Liver (tissue), 3 donors: ENCODE results near the gene RPS6KC1.

Experiments
- ATF3 ChIP-seq: IDR thresholded peaks from 2 replicates; pipeline ENCODE4 v1.6.1; 2016; ENCODE audit warnings: antibody characterized with exemption
- CTCF ChIP-seq: fragments of 150-350 bp; IDR thresholded peaks from 2 replicates; pipeline ENCODE4 v1.5.1; 2017; ENCODE audit warnings: improper control_type of control experiment, low read depth, low read length; ENCODE audit not compliant: missing input control
- FOXA1 ChIP-seq: IDR thresholded peaks from 2 replicates; pipeline ENCODE4 v1.6.1; 2016; ENCODE audit warnings: antibody characterized with exemption
- GABPA ChIP-seq, 2 donors: IDR thresholded peaks in 1 of 2; conservative IDR thresholded peaks in 1 of 2; 2 replicates each; pipeline ENCODE4 v1.6.1; 2016; ENCODE audit warnings: antibody characterized with exemption in 2 of 2, mild to moderate bottlenecking in 1 of 2, moderate library complexity in 1 of 2
- MAX ChIP-seq: IDR thresholded peaks from 2 replicates; pipeline ENCODE4 v1.6.1; 2016; ENCODE audit warnings: antibody characterized with exemption
- REST ChIP-seq: IDR thresholded peaks from 2 replicates; pipeline ENCODE4 v1.6.1; 2016; ENCODE audit warnings: antibody characterized with exemption, mild to moderate bottlenecking
- SP1 ChIP-seq: IDR thresholded peaks from 2 replicates; pipeline ENCODE4 v1.6.1; 2018; ENCODE audit warnings: antibody characterized with exemption, mild to moderate bottlenecking
- TAF1 ChIP-seq: conservative IDR thresholded peaks from 2 replicates; pipeline ENCODE4 v1.6.1; 2016; ENCODE audit warnings: antibody characterized with exemption, mild to moderate bottlenecking
- YY1 ChIP-seq: IDR thresholded peaks from 2 replicates; pipeline ENCODE4 v1.6.1; 2016; ENCODE audit warnings: antibody characterized with exemption, mild to moderate bottlenecking
- donor health status: healthy.
- donor health status: healthy.

- TF ChIP-seq ATF3 (no peak), CTCF (no peak), REST (no peak), GABPA (IDR thresholded peaks at IDR 0.05 in 1 of 2, conservative IDR thresholded peaks at IDR 0.05 in 1 of 2) (no peak), FOXA1 (no peak), MAX (no peak), YY1 (no peak), TAF1 (no peak), SP1 (no peak)
These were observed 132.1 kb downstream of the RPS6KC1 start for GRCh38 chr1:213183036-213183672.
